T-helper 1 cell treated with Interleukin-12 subunit alpha and Interleukin-12 subunit beta and Interleukin-4 antibody, amounts not matched to agents 30 ng/mL and 1 ng/mL, for 36 hours (primary cell): ENCODE results near the gene HNRNPAB. TPM values are rescaled to one million over a fixed set of nuclear protein-coding genes. Genes with fewer than 3 reads are reported as not detected.

Source experiments
- intact Hi-C: fragments of 100-400 bp; cut with micrococcal nuclease; formaldehyde crosslinking; loops from one replicate; pipeline ENCODE4 v1.15.1; 2024
- total RNA-seq: library from RNA; stranded (reverse); gene quantifications from 2 replicates; pipeline ENCODE4 v1.2.3, GENCODE V29; 2022

HNRNPAB gene
- total RNA-seq, 1 donor from 2014 or later, result 210 TPM

DNA sequence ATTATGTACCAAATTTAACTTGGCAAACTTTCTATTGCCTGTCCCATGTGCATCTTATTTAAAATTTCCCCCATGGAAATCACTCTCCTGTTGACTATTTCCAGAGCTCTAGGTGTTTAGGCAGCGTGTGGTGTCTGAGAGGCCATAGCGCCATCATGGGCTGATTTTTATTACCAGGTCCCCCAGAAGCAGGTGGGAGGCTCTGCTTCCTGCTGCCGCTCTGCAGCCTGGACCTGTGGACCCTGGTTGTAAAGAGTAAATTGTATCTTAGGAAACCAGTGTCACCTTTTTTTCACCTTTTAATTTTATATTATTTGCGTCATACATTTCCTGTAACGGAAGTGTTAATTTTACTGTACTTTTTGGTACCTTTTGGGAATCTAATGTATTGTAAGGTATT, 6.4 kb downstream of the HNRNPAB start:
- intact Hi-C loops, result no loop called here

DNA sequence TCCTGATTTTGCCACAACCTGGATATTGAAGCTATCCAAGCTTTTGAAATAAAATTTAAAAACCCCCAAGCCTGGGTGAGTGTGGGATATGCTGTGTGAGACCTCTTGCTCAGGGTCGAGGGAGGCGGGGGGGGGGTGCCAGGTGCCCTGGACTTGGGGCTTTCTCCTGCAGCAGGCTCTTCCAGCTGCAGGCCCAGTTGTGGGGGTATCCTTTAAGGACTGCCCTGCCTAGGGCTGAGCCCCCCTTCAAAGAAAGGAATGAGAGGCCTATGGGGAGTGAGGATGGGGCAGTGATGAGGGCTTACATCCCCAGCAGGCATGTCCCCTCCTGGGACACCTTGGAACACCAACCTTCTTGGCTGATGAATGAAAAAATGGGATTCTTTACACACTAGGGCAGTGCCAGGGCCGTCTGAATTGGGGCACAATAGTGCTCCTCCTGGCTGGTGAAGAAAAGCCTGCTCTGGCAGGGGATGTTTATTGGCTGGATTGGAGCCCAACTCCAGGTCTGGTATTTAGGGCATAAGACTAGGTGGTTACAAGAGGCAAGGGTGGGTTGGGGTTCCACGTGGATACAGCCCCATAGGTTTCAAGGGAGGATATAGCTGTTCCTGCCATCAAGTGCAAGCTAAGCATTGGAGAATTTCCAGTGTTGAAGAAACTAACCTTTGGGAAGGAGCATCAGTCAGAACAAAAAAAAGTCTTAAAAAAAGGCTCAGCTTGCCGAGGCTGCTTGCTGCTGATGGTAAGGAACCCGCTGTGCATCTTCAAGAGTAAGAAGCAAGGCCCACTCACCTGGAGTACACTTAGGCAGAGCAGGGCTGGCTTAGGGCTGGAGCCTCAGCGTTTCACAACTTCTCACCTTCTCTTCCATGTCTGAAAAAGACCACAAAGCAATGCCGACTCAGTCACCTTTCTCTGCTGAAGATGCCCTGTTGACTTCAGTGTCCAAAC, 7.0 kb downstream of the HNRNPAB start:
- intact Hi-C loops, result no loop called here

GRCh38 chr5:178212241-178213002, 8.1 kb downstream of the HNRNPAB start:
- intact Hi-C loops, result no loop called here

- intact Hi-C loops, result no loop called here
Measured at GRCh38 chr5:178213003-178213461, 8.7 kb downstream of the HNRNPAB start.

- intact Hi-C loops, result no loop called here
Measured at GRCh38 chr5:178213748-178214151, 9.4 kb downstream of the HNRNPAB start.

GRCh38 chr5:178214160-178214803, 9.9 kb downstream of the HNRNPAB start:
- intact Hi-C loops, result no loop called here

DNA sequence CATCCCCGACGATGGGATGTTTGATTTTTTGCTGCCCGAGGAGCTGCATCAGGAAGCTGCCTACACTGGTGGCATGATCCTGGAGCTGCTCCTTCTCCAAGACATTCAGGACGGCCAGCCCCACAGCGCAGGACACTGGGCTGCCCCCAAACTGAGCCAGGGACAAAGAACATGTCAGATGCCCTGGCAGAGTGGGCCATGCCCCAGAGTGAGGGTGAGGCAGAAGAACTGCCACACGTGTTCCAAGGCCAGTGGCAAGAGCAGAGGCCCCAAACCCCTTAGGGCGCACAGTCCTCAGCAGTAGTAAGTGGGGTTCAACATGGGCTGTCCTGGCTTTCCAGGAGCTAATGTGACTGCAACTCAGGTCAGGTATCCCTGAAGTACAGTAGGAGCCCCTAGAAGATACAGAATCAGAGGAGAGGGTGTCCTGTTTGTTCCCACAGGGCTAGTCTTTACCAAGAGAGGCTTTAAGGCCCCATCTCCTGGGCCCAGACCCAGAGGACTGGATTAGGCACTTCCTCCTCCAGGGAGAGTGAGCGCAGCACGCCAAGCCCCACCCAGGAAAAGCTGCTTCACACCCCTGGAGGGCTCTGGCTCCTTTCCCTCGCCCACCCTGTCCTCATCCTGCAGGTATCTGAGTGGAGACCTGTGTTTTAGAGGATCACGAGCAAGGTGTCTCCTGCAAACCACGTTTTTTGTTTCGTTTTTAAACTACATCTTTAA, 11.1 kb downstream of the HNRNPAB start:
- intact Hi-C loops, result no loop called here

GRCh38 chr5:178216088-178216534, 11.8 kb downstream of the HNRNPAB start:
- intact Hi-C loops, result no loop called here

- intact Hi-C loops, result no loop called here
Measured at GRCh38 chr5:178216779-178217178, 12.4 kb downstream of the HNRNPAB start.

DNA sequence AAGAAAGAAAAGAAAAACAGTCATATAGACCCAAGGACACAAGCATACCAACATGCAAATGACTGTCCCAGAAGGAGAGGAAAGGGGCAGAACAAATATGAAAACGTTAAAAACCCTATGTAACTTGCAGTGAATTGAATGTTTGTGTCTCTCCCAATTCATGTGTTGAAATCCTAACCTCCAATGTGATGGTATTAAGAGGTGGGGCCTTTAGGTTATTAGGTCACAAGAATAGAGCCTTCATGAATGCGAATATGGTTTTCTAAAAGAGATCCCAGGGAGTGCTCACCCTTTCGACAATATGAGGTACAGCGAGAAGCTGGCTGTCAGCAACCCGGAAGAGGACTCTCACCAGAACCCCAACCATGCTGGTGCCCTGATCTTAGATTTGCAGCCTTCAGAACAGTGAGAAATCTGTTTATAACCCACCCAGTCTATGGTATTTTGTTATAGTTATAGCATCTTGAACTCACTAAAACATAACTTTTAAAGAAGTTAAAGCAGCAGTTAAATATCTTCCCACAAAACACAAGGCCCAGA, 14.0 kb downstream of the HNRNPAB start:
- intact Hi-C loops, result loop anchor here (2.0 kb wide), 1 partner anchor 14 kb away; the partner anchor contains the start of gene HNRNPAB

GRCh38 chr5:178218827-178219226, 14.5 kb downstream of the HNRNPAB start:
- intact Hi-C loops, result loop anchor here (2.0 kb wide), 1 partner anchor 14 kb away; the partner anchor contains the start of gene HNRNPAB

- intact Hi-C loops, result no loop called here
Measured at GRCh38 chr5:178221282-178221681, 16.9 kb downstream of the HNRNPAB start.

DNA sequence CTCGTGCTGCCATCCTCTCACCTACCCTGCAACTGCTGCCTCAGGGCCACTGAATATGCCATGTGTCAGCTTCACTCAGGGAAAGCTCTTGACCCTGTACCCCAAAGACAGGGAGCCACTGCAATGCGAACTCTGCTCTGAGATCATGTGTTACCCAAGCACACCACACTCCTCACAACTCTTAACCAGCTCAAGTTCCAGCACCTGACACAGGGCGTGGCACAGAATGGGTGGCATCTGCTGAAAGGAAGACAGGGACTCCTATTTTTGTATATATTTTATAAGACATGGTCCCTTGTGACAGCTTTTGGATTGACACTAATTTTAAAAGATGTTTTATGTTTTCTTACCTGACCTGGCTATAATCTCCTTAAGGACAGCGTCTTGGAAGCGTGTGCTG, 17.5 kb downstream of the HNRNPAB start:
- intact Hi-C loops, result no loop called here

DNA sequence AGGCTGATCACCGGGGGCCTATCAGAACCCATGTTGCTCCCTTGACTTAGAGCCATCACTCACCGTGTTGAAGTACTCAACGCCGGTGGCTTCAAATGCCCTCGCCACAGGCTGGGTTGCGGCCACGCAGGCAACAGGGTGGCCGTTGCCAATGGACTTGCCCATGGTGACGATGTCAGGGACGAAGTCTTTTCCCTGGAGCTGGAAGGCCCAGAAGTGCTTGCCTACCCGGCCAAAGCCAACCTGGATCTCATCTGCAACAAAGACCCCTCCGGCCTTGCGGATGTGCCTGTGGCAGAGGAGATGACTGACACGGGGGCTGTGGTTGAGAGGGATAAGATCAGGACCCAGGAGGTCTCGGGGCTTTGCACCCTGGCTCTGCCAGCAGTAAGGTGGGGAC, 18.0 kb downstream of the HNRNPAB start:
- intact Hi-C loops, result no loop called here

DNA sequence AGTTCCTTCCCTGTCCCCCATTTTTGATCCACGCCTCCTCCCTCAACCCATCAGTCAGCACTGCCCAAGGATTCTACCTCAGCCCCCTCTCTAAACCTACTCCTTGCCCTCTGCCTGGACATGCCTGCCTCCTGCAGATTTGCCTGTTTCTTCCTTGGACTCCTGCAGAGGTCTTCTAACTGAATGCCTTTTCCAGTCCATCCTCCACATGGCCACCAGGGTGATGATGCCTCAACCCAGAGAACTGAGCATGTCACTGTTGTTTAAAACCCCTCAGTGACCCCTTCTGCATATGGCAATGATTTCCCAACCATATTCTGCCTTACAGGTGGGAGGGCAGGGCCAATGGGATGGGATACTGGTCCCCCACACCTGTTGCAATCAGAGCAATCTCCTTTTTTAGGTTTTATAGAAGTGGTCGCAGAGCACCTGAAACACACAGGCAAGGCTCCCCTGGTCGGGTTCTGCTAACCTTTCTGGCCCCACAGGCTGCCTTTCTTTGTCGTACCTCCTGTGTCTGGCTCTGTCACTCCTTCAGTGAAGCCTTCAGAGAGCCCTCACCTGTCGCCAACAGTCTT, 19.0 kb downstream of the HNRNPAB start:
- intact Hi-C loops, result no loop called here

GRCh38 chr5:178223828-178224335, 19.5 kb downstream of the HNRNPAB start:
- intact Hi-C loops, result no loop called here

DNA sequence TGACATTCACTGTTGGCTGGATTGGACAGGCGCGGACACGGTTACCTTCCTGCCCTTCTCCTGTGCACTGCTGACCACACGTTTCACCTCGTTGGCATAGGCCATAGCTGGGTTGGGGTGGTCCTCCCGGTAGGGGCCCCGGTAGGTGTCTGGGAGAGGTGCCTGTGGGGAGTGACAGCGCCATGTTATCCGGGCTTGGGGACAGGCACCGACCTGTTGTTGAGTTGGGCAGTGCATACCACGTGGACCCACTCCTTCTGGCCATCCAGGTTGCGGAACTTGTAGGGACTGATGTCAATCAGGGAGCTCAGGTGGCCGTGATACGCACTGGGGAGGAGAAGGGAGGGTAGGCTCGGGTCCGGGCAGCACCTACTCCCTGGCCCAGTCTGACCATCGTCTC, 20.1 kb downstream of the HNRNPAB start:
- intact Hi-C loops, result no loop called here

GRCh38 chr5:178225174-178225573, 20.8 kb downstream of the HNRNPAB start:
- intact Hi-C loops, result no loop called here

DNA sequence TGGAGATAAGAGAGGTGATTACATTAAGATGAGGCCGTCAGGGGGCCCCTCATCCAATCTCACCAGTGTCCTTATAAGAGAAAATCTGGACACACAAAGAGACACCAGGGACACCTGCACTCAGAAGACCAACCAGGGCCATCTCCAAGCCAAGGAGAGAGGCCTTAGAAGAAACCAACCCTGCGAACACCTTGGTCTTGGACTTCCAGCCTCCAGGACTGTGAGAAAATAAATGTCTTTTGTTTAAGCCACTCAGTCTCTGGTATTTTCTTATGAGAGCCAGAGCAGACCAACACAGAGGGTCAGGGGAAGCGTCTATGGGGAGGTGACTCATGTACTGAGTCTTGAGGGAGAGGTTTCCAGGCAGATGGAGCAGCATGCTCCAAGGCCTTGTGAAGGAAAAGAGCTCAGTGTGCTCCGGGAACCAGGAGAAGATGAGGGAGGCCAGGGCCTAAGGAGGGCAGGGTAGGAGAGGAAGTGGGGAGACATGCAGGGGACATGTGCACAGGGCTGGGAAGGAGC, 22.9 kb downstream of the HNRNPAB start:
- intact Hi-C loops, result no loop called here

GRCh38 chr5:178227929-178228328, 23.6 kb downstream of the HNRNPAB start:
- intact Hi-C loops, result no loop called here
